Neuron (in vitro differentiated cells): ENCODE data around the gene DLGAP5.

Experiments
- H2AFZ ChIP-seq: one replicate; pipeline ENCODE4 v1.6.1; 2013; ENCODE audit warnings: low read depth, mild to moderate bottlenecking, inconsistent platforms, low read length, moderate library complexity
- H3K27me3 ChIP-seq: one replicate; pipeline ENCODE4 v1.6.1; 2013; ENCODE audit warnings: low read length; ENCODE audit not compliant: insufficient read depth
- H3K36me3 ChIP-seq: one replicate; pipeline ENCODE4 v1.6.1; 2013; ENCODE audit warnings: low read length; ENCODE audit not compliant: insufficient read depth
- H3K4me1 ChIP-seq: one replicate; pipeline ENCODE4 v1.6.1; 2013; ENCODE audit warnings: low read length; ENCODE audit not compliant: insufficient read depth
- H3K4me3 ChIP-seq: 2 replicates; pipeline ENCODE4 v1.5.1; 2013; ENCODE audit warnings: mild to moderate bottlenecking, low read length, moderate library complexity
- H3K9me3 ChIP-seq: one replicate; pipeline ENCODE4 v1.6.1; 2013; ENCODE audit warnings: low read length

DLGAP5 gene

DNA sequence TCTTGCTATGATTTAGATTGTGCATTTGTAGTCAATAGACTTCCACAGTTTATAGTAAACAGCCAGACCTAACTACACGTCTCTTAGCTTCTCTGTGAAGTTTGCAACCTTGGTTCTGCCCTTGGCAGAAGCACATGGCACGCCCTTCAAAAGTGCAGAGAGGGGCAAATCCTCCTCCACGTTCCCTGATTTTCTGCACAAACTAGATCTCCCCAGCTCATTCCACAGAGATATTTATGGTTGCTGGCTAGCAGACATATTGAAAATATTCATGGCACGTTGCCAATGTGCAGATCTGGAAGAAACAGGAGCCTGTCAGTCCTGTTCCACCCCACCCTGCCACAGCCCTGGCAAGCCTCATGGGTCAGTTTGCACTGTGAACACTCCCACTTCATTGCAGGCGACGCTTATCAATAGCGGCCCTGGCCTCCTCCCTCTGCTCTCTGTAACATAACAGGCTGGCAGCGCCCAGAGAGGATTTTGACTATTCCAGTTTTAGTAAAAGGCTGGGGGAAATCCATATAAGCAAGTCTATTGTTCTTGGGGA is 68.9 kb downstream of the DLGAP5 start:
- peaks cover 33% of the 10 kb centered on the region for H3K4me1 ChIP-seq
- H2AFZ ChIP-seq, result peak overlapping the region; percentile 31
- H3K4me3 ChIP-seq, result no peak overlapping the region
- H3K27me3 ChIP-seq, result no peaks in the 10 kb centered on the region
- no peaks in the 10 kb centered on the region for H3K36me3 ChIP-seq
- no peaks in the 10 kb centered on the region for H3K9me3 ChIP-seq

- Histone ChIP-seq H2AFZ (peak overlapping the region; percentile 31), H3K4me1 (peaks cover 27% of the 10 kb centered on the region), H3K36me3 (no peaks in the 10 kb centered on the region), H3K9me3 (no peaks in the 10 kb centered on the region), H3K27me3 (no peaks in the 10 kb centered on the region), H3K4me3 (no peak overlapping the region)
These were observed 69.6 kb downstream of the DLGAP5 start for GRCh38 chr14:55121628-55122439.

DNA sequence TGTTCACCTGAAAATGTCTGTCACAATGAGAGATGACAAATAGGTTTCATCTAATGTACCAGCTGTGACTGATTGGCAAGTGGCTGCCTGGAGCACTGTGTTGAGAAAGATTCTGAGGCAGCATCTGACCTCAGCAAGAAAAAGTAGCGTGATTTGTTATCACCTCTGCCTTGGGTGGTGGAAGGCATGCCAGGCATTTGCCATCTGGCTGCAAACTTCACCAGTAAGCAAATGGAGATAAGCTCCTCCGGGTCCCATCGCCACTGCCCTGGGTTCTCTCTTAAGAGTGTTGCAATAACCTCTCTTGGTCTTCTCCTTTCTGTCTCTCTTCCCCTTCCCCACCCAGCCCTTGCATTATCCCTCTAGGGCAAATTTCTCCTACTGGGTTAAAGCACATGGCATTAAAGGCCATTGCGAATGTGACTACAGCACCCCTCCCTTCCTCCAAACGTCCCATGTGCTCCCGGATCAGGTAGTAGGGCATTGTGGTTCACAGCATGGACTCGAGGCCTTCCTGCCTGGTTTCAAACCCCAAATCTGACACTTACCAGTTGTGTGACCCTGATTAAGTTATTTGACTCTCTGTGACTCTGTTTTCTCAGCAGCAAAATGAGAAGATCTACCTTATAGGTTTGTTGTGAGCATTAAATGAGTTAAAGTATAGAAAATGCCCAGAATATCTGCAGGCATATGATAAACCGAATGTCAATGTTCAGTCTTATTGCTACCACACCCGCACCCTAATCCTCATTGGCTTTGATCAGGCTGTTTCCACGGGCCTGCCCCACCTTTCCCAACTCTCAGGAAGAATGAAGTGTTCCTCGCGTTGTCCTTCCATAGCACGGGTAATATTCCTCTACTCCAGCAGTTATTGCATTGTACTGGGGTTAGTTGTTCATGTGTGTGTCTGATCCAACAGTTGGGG is 70.6 kb downstream of the DLGAP5 start:
- Histone ChIP-seq H2AFZ (no peak overlapping the region), H3K9me3 (no peaks in the 10 kb centered on the region), H3K4me1 (peaks cover 26% of the 10 kb centered on the region), H3K36me3 (no peaks in the 10 kb centered on the region), H3K4me3 (no peak overlapping the region), H3K27me3 (no peaks in the 10 kb centered on the region)

DNA sequence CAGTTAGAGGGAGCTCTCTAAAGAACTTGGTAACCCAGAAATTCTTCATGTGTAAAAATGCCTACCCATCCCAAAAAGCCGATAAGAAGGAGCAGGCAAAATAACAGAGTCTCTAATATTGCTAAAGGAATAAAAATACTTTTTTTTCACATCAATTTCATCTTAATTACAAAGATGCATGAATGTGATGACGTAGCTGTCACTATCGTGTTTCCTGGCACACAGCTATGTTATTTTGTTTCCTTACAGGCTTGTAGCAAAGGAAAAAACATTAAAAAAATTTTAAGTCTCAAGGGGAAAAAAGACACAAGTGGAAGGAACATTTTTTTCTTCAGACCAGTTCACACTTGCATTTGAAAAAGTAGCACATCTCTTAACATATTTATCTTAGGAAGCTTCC is 72.6 kb downstream of the DLGAP5 start:
- Histone ChIP-seq H2AFZ (no peak overlapping the region), H3K36me3 (no peaks in the 10 kb centered on the region), H3K27me3 (no peaks in the 10 kb centered on the region), H3K4me1 (peaks cover 26% of the 10 kb centered on the region), H3K4me3 (no peak overlapping the region), H3K9me3 (no peaks in the 10 kb centered on the region)

DNA sequence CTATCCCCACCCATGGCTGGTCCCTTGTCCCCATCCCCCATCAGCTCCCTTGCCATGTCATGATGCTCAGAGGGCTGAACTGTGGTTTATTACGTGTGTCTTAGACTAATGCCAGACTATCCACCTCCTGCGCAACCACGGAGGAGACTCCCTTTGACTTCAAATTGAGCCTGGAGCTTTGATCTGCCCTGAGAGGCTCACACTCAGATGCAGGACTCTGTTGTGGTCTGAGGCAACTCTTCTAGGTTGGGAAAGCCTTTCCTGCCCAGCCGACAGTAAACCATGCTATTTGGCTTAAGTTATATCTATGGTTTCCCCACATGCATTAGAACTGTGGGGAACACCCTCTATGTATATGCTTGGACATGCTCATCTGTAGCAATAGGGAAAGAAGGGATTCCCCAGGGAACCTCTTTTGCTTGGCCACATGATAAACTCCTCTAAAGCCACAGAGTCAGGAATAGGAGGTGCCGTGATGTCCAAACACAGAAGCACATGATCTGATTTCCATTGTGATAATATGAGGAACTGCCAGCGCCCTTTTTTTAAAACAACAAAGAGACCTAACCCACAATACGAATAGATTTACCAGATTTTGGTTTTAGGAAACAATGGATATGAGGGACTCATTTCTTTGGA is 73.5 kb downstream of the DLGAP5 start:
- H3K4me3 ChIP-seq, result no peak overlapping the region
- peaks cover 19% of the 10 kb centered on the region for H3K4me1 ChIP-seq
- H3K36me3 ChIP-seq, result no peaks in the 10 kb centered on the region
- no peak overlapping the region for H2AFZ ChIP-seq
- no peaks in the 10 kb centered on the region for H3K27me3 ChIP-seq
- H3K9me3 ChIP-seq, result no peaks in the 10 kb centered on the region

DNA sequence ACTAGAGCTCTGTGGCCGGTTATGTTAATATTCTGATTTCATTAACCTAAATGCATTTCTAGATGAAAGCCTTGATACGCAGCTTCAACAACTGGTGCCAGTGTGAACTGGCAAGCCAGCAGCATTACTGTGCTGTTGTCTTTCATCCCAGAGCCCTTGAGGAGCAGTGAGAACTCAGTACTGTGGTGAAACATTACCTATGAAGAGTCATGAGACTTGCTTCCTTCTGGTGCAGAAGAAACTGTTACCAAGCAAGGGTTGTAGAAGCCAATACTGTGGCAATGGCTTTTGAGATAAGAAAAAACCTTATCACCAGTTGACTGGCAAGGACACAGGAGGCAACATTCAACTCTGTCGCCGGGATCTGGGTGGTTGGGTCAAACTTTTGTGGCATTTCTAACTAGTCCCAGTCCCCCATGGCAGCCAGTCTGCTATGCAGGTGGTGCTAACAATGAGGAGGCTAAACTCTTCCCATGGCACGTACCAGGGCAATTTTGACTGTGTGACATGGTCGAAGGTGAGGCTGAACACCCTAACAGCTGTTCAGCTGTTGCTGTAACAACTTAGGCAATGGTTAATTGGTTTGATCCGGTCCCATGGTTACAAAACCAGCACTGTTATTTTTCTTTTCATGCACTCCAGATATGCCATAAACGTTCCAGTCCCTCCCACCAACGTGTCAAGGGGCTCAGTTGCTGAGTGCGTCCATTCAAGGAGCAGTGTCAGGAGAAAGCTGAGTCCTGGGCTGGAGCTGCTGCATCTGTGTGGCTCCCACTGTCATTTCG is 74.9 kb downstream of the DLGAP5 start:
- no peak overlapping the region for H2AFZ ChIP-seq
- H3K4me3 ChIP-seq, result no peak overlapping the region
- no peaks in the 10 kb centered on the region for H3K9me3 ChIP-seq

GRCh38 chr14:55115861-55116245 is 75.5 kb downstream of the DLGAP5 start:
- no peaks in the 10 kb centered on the region for H3K27me3 ChIP-seq
- H3K9me3 ChIP-seq, result no peaks in the 10 kb centered on the region
- H3K36me3 ChIP-seq, result no peaks in the 10 kb centered on the region
- H3K4me3 ChIP-seq, result no peak overlapping the region
- peaks cover 7% of the 10 kb centered on the region for H3K4me1 ChIP-seq
- H2AFZ ChIP-seq, result no peak overlapping the region

More for the DNA sequence above, 74.9 kb downstream of the DLGAP5 start:
- Histone ChIP-seq H3K4me1 (peaks cover 7% of the 10 kb centered on the region), H3K27me3 (no peaks in the 10 kb centered on the region), H3K36me3 (no peaks in the 10 kb centered on the region)

DNA sequence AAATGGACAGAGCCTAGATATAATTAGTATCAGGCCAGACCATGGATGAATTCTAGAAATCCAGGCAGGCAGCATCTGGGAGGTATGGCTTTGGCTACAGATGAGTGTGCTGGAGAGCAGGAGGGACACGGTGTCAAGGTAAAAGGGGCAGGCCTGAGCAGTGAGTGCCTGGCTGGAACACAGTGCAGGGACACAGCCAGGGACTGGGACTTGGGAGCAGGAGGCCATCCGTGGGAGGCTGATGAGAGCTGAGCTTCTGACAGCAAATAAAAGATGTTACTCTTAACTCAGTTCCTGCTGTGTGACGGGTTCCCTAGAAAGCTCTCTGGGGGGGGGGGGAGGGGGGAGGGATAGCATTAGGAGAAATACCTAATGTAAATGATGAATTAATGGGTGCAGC is 75.9 kb downstream of the DLGAP5 start:
- no peaks in the 10 kb centered on the region for H3K36me3 ChIP-seq
- H3K9me3 ChIP-seq, result no peaks in the 10 kb centered on the region
- H3K4me3 ChIP-seq, result no peak overlapping the region
- H2AFZ ChIP-seq, result no peak overlapping the region
- peaks cover 7% of the 10 kb centered on the region for H3K4me1 ChIP-seq
- H3K27me3 ChIP-seq, result no peaks in the 10 kb centered on the region

DNA sequence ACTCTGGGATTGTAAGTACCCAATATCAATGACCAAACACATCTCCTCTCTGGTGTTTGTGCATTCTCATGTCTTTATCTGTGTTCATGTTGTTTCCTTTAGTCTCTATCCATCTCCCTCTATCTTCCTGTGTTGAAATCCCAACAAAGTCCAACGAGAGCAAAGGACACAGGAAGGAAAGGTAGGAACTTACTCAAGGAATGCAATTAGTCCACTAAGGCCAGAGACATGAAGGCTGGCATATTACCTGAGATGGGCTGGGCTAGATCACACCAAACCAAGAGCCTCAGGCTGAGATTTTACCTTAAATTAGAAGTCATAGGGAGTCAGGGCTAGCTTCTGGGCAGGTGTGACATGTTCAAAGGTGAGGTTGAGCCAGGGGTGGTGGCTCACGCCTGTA is 76.7 kb downstream of the DLGAP5 start:
- peaks cover 7% of the 10 kb centered on the region for H3K4me1 ChIP-seq
- no peaks in the 10 kb centered on the region for H3K27me3 ChIP-seq
- no peaks in the 10 kb centered on the region for H3K36me3 ChIP-seq
- no peak overlapping the region for H3K4me3 ChIP-seq
- H2AFZ ChIP-seq, result no peak overlapping the region
- no peaks in the 10 kb centered on the region for H3K9me3 ChIP-seq

DNA sequence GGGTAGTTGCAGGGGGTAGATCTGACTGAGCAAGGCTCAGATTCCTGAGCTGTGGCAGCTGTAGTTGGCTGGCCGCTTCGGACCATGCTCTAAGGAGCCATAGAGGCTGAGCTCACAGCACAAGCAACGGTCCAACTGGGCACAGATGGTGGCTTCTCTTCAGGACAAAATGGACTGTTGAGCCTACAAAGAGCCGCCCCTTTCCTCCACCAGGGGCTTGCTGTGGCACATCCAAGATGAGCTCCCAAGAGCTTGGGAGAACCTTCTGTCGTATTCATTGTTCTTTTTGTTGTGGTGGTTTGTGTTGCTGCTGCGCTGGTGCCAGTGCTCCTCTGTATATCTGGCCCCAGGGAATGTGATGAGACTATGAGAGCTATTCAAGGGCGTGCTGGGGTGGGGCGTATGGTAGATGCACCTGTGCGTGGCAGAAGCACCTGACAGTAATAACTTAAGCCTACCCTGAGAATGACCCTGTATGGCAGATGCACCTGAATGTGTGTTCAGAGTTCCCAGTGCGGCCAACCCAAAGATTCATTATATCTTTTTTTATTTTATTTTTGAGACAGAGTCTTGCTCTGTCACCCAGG is 80.2 kb downstream of the DLGAP5 start:
- no peak overlapping the region for H3K4me3 ChIP-seq
- no peaks in the 10 kb centered on the region for H3K36me3 ChIP-seq
- no peaks in the 10 kb centered on the region for H3K9me3 ChIP-seq
- no peak overlapping the region for H2AFZ ChIP-seq
- peaks cover 8% of the 10 kb centered on the region for H3K4me1 ChIP-seq
- H3K27me3 ChIP-seq, result no peaks in the 10 kb centered on the region

DNA sequence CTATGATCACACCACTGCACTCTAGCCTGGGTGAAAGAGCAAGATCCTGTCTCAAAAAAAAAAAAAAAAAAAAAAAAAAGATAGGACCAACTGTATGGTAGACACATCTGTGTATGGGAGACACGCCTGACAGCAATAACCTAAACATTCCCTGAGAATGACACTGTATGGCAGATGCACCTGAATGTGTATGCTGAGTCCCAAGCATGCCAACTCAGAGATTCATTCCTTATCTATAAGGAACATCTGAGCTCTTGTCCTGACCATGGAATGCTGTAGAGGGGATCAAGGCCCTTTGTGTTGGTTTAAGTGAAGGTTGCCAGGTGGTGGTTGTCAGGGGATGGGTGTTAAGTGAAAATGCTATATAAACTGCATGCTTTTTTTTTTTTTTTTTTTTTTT is 81.5 kb downstream of the DLGAP5 start:
- H3K4me1 ChIP-seq, result peaks cover 8% of the 10 kb centered on the region
- no peak overlapping the region for H2AFZ ChIP-seq
- H3K27me3 ChIP-seq, result no peaks in the 10 kb centered on the region
- H3K4me3 ChIP-seq, result no peak overlapping the region
- no peaks in the 10 kb centered on the region for H3K9me3 ChIP-seq
- H3K36me3 ChIP-seq, result no peaks in the 10 kb centered on the region
